HCT116 (cell line): ENCODE results near the gene SETD3. TPM values are rescaled to one million over a fixed set of nuclear protein-coding genes. Genes with fewer than 3 reads are reported as not detected.

Source experiments
- ATAC-seq: fragments of 200-7000 bp; cut with Tn5 transposase; 2 replicates; pipeline ENCODE4 v1.9.1; 2020; ENCODE audit warnings: mild to moderate bottlenecking, moderate library complexity
- BruUV-seq: library from RNA; stranded (reverse); fragments of 400-500 nt; replicated peaks from 2 replicates; lab custom pipeline; 2021; lab: Mats Ljungman, UMichigan
- CTCF ChIA-PET: fragments of 300-600 bp; sonication (Branson Sonifier 250); formaldehyde crosslinking; loops from one replicate; lab custom pipeline; 2021; ENCODE audit warnings: antibody characterized with exemption; lab: Charles Lee
- POLR2A ChIA-PET: fragments of 300-600, 350-600 bp; sonication (Branson Sonifier 250); formaldehyde crosslinking; loops from one replicate; lab custom pipeline; 2021; ENCODE audit warnings: antibody characterized with exemption; lab: Charles Lee
- RAD21 ChIA-PET, 2 experiments: fragments of 300-600 bp; sonication (Branson Sonifier 250); formaldehyde crosslinking; loops; one replicate each; lab custom pipeline; 2023; ENCODE audit warnings: low total read pairs in 2 of 2; ENCODE audit not compliant: uncharacterized antibody in 2 of 2, unreplicated experiment in 2 of 2, low non-redundant PET in 1 of 2; lab: Charles Lee
- DNase-seq: peaks from one replicate; pipeline ENCODE4 v3.0.0-alpha.2; 2010; ENCODE audit warnings: low read depth, low spot score
- H2AFZ ChIP-seq: fragments of 200-600 bp; shearing (Covaris generic), sonication (generic); 2 replicates; pipeline ENCODE4 v1.6.1; 2017; ENCODE audit warnings: low read depth, mixed run types, mixed read lengths, antibody characterized with exemption, low read length; ENCODE audit not compliant: poor library complexity, severe bottlenecking
- H3K27ac ChIP-seq: 2 replicates; pipeline ENCODE4 v1.5.1; 2012; ENCODE audit warnings: low read depth, low read length
- H3K27me3 ChIP-seq: fragments of 200-600 bp; sonication (generic); 2 replicates; pipeline ENCODE4 v1.6.1; 2016; ENCODE audit warnings: mixed run types, low read length, mixed read lengths; ENCODE audit not compliant: insufficient read depth
- H3K36me3 ChIP-seq, 2 experiments: fragments of 200-500 bp in 1 of 2; fragments of 200-600 bp in 1 of 2; sonication (Bioruptor generic) in 1 of 2; sonication (generic) in 1 of 2; 2 replicates each; pipeline versions ENCODE4 v1.5.1 to v1.6.1; 2014 to 2016; ENCODE audit warnings: low read length in 2 of 2, inconsistent platforms in 1 of 2, mixed read lengths in 1 of 2, mixed run types in 1 of 2; ENCODE audit not compliant: insufficient read depth in 2 of 2, control insufficient read depth in 1 of 2
- H3K4me1 ChIP-seq, 2 experiments: fragments of 200-600 bp in 1 of 2; sonication (generic) in 1 of 2; 2 replicates each; pipeline versions ENCODE4 v1.5.1 to v1.6.1; 2012 to 2017; ENCODE audit warnings: low read length in 2 of 2, inconsistent platforms in 1 of 2, mild to moderate bottlenecking in 1 of 2, mixed read lengths in 1 of 2, mixed run types in 1 of 2, moderate library complexity in 1 of 2; ENCODE audit not compliant: insufficient read depth in 2 of 2, control insufficient read depth in 1 of 2
- H3K4me2 ChIP-seq: fragments of 200-600 bp; sonication (generic); 2 replicates; pipeline ENCODE4 v1.6.1; 2017; ENCODE audit warnings: mixed run types, low read length, mixed read lengths
- H3K4me3 ChIP-seq, 2 experiments: fragments of 200-600 bp in 1 of 2; sonication (generic) in 1 of 2; replicated peaks in 1 of 2; 2 replicates each; pipeline ENCODE4 v1.5.1; 2011 to 2016; ENCODE audit warnings: low read length in 2 of 2, control low read depth in 1 of 2, low read depth in 1 of 2, mild to moderate bottlenecking in 1 of 2, mixed read lengths in 1 of 2, mixed run types in 1 of 2
- H3K79me2 ChIP-seq: fragments of 200-600 bp; sonication (generic); 2 replicates; pipeline ENCODE4 v1.6.1; 2017; ENCODE audit warnings: mild to moderate bottlenecking, mixed run types, low read length, moderate library complexity, mixed read lengths; ENCODE audit not compliant: insufficient read depth
- H3K9ac ChIP-seq: fragments of 200-600 bp; sonication (generic); 2 replicates; pipeline ENCODE4 v1.6.1; 2016; ENCODE audit warnings: low read length, mixed read lengths
- H3K9me2 ChIP-seq: fragments of 200-600 bp; sonication (generic), shearing (Covaris generic); 2 replicates; pipeline ENCODE4 v1.6.1; 2017; ENCODE audit warnings: mixed run types, mild to moderate bottlenecking, moderate library complexity; ENCODE audit not compliant: insufficient read depth
- H3K9me3 ChIP-seq, 2 experiments: fragments of 200-500 bp in 1 of 2; fragments of 200-600 bp in 1 of 2; sonication (Bioruptor generic) in 1 of 2; sonication (generic) in 1 of 2; 2 replicates each; pipeline ENCODE4 v1.6.1; 2014 to 2017; ENCODE audit warnings: low read length in 2 of 2, mixed read lengths in 2 of 2, inconsistent platforms in 1 of 2, low read depth in 1 of 2, mild to moderate bottlenecking in 1 of 2, mixed run types in 1 of 2, moderate library complexity in 1 of 2; ENCODE audit not compliant: control insufficient read depth in 1 of 2, insufficient read depth in 1 of 2
- H4K20me1 ChIP-seq: fragments of 200-600 bp; sonication (generic), shearing (Covaris generic); 2 replicates; pipeline ENCODE4 v1.6.1; 2017; ENCODE audit warnings: mixed run types, mild to moderate bottlenecking, moderate library complexity; ENCODE audit not compliant: insufficient read depth
- CEBPB ChIP-seq: IDR thresholded peaks from 2 replicates; pipeline ENCODE4 v1.6.1; 2012; ENCODE audit warnings: low read depth
- EGR1 ChIP-seq: IDR thresholded peaks from 2 replicates; pipeline ENCODE4 v1.6.1; 2012; ENCODE audit warnings: low read depth
- EZH2 ChIP-seq: fragments of 200-600 bp; sonication (generic); IDR thresholded peaks from 2 replicates; pipeline ENCODE4 v1.6.1; 2017; ENCODE audit warnings: antibody characterized with exemption, mixed run types
- FOSL1 ChIP-seq: IDR thresholded peaks from 2 replicates; pipeline ENCODE4 v1.6.1; 2012; ENCODE audit warnings: low read depth
- JUND ChIP-seq: IDR thresholded peaks from 2 replicates; pipeline ENCODE4 v1.6.1; 2012
- MAX ChIP-seq: IDR thresholded peaks from 2 replicates; pipeline ENCODE4 v1.6.1; 2012
- POLR2A ChIP-seq: IDR thresholded peaks from 2 replicates; pipeline ENCODE4 v1.7.0; 2011; ENCODE audit warnings: borderline replicate concordance; ENCODE audit not compliant: insufficient read depth, insufficient read length; ENCODE audit errors: extremely low read depth
- POLR2AphosphoS5 ChIP-seq: IDR thresholded peaks from 2 replicates; pipeline ENCODE4 v1.6.1; 2011; ENCODE audit warnings: mild to moderate bottlenecking, low read depth, low read length, moderate library complexity
- RAD21 ChIP-seq: IDR thresholded peaks from 2 replicates; pipeline ENCODE4 v1.6.1; 2012; ENCODE audit warnings: low read depth, mild to moderate bottlenecking
- REST ChIP-seq: IDR thresholded peaks from 2 replicates; pipeline ENCODE4 v1.6.1; 2012; ENCODE audit warnings: low read depth
- SIN3A ChIP-seq: IDR thresholded peaks from 2 replicates; pipeline ENCODE4 v1.6.1; 2012; ENCODE audit warnings: low read depth
- SP1 ChIP-seq: IDR thresholded peaks from 2 replicates; pipeline ENCODE4 v1.6.1; 2012; ENCODE audit warnings: low read depth
- SRF ChIP-seq: IDR thresholded peaks from 2 replicates; pipeline ENCODE4 v1.6.1; 2012; ENCODE audit warnings: low read depth
- TCF7L2 ChIP-seq: IDR thresholded peaks from 2 replicates; pipeline ENCODE4 v1.7.0; 2011; ENCODE audit warnings: borderline replicate concordance, inconsistent platforms; ENCODE audit not compliant: insufficient read depth, insufficient read length; ENCODE audit errors: extremely low read depth
- YY1 ChIP-seq: IDR thresholded peaks from 2 replicates; pipeline ENCODE4 v1.6.1; 2011; ENCODE audit warnings: low read length, low read depth, moderate library complexity, mild to moderate bottlenecking; ENCODE audit not compliant: insufficient replicate concordance; ENCODE audit errors: extremely low read depth
- ZBTB33 ChIP-seq: IDR thresholded peaks from 2 replicates; pipeline ENCODE4 v1.6.1; 2011; ENCODE audit warnings: mild to moderate bottlenecking, low read length, moderate library complexity; ENCODE audit not compliant: insufficient replicate concordance; ENCODE audit errors: extremely low read depth
- ZFX ChIP-seq: fragments of 450-650 bp; IDR thresholded peaks from 2 replicates; pipeline ENCODE4 v1.6.1; 2017
- ZNF274 ChIP-seq: fragments of 200-500 bp; sonication (Bioruptor generic); IDR thresholded peaks from 2 replicates; pipeline ENCODE4 v1.6.1; 2014; ENCODE audit warnings: mild to moderate bottlenecking, low read depth, low read length, inconsistent platforms
- intact Hi-C: fragments of 100-400 bp; cut with micrococcal nuclease; formaldehyde crosslinking; loops from 2 replicates; pipeline ENCODE4 v1.10.0; 2022
- total RNA-seq: library from RNA; stranded (reverse); gene quantifications from one replicate; pipeline ENCODE4 v1.2.1, GENCODE V29; 2021; ENCODE audit not compliant: unreplicated experiment
- TF ChIP-seq, protein P1 (sequence below): IDR thresholded peaks from 2 replicates; pipeline ENCODE4 v1.6.1; 2012

SETD3 gene
- total RNA-seq, 1 experiment from 2014 or later: 46.6 TPM

DNA sequence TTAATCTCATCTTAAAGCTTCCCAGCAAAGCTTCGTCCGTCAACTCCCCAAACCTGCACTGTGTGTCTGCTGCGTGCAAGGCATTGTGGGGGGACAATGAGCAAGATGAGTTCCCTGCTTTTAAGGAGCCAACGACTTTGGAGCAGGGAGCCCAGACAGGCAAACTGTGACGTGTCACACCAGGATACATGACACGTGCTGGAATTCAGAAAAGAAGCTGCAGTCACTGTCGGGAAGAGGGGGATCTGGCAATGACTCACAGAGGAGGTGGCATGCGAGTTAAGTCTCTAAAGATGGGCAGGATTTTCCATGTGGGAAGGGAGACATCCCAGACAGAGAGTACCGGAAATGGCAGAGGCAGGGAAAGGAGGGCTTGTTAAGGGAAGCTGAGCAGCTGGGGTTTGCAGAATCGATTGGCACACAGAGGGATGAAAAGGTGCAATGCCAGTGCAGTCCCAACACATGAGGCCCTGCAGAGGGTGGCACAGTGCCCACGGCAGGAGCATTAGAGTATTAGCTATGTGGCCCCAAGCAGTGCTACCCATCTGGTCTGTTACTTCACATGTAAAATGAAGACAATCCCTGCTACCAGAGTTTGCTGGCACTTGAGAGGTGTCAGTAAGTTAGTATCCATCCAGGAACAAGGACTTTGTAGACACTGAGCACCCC lies 52.9 kb downstream of the SETD3 start:
- Histone ChIP-seq H3K4me1 (no peaks in the 10 kb centered on the region), H2AFZ (no peak overlapping the region), H3K79me2 (0 out of 2 replicates have a peak, but pooled peaks cover 3% of the 10 kb centered on the region), H3K36me3 (peaks cover 0 to 19% of the 10 kb centered on the region in 2 experiments; a peak in 1 of 4 replicates), H3K27ac (no peak overlapping the region), H3K4me3 (no peak overlapping the region), H3K27me3 (no peaks in the 10 kb centered on the region), H3K9me3 (peaks cover 5 to 11% of the 10 kb centered on the region in 2 experiments; a peak in 3 of 4 replicates), H3K9ac (no peak overlapping the region), H3K4me2 (no peak overlapping the region), H3K9me2 (no peaks in the 10 kb centered on the region), H4K20me1 (no peaks in the 10 kb centered on the region)
- RAD21 ChIA-PET: no interaction called here
- CTCF ChIA-PET: interaction anchor here (1.1 kb wide), 1 partner anchor 35 kb away, joined by 3 read pairs; no protein-coding TSS in a partner anchor
- POLR2A ChIA-PET: no interaction called here
- TF ChIP-seq SRF (no peak), RAD21 (no peak), YY1 (no peak), ZFX (no peak), POLR2A (no peak), CEBPB (no peak), ZBTB33 (no peak), FOSL1 (no peak), SIN3A (no peak), MAX (no peak), ZNF274 (no peak), JUND (no peak), EZH2 (no peak), SP1 (no peak), REST (no peak), POLR2AphosphoS5 (no peak), EGR1 (no peak), TCF7L2 (no peak)
- TF ChIP-seq, protein P1, sequence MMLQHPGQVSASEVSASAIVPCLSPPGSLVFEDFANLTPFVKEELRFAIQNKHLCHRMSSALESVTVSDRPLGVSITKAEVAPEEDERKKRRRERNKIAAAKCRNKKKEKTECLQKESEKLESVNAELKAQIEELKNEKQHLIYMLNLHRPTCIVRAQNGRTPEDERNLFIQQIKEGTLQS: no peak
- no peak for ATAC-seq
- no peak for DNase-seq
- intact Hi-C loops: no loop called here
- BruUV-seq: no TSS peak
